PC-3 (cell line): ENCODE results near the gene GTF2F2.

Source experiments
- EZH2 ChIP-seq: fragments of 300-600 bp; sonication (generic); IDR thresholded peaks from one replicate; pipeline ENCODE4 v1.6.1; 2017; ENCODE audit warnings: antibody characterized with exemption, mild to moderate bottlenecking, low read length; ENCODE audit not compliant: unreplicated experiment
- EZH2phosphoT487 ChIP-seq: fragments of 300-600 bp; sonication (generic); IDR thresholded peaks from 2 replicates; pipeline ENCODE4 v1.6.1; 2018; ENCODE audit warnings: mild to moderate bottlenecking, antibody characterized with exemption, low read length, borderline replicate concordance
- TF ChIP-seq, protein P1 (sequence below): fragments of 300-600 bp; sonication (generic); conservative IDR thresholded peaks from 2 replicates; pipeline ENCODE4 v1.5.1; 2017; ENCODE audit warnings: antibody characterized with exemption, low read depth, mild to moderate bottlenecking, low read length

DNA sequence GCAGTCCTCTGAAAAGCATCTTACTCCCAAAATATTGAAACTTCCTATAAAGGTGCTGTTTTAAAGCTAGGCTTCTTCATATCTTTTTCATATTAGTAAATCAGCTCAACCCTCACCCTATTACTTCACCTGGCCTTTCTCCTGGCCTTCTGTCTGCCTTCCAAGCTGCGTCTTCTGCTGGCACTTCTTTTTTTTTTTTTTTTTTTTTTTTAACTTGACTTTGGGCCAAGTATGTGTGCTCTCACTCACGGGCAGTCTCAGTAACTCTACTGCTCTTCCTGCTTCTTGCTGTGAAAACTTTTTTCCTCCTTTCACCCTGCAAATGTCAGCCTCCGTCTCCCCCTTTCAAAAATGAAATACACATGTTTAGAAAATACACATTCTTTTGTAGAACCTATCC, 121.8 kb downstream of the GTF2F2 start:
- TF ChIP-seq, protein P1, sequence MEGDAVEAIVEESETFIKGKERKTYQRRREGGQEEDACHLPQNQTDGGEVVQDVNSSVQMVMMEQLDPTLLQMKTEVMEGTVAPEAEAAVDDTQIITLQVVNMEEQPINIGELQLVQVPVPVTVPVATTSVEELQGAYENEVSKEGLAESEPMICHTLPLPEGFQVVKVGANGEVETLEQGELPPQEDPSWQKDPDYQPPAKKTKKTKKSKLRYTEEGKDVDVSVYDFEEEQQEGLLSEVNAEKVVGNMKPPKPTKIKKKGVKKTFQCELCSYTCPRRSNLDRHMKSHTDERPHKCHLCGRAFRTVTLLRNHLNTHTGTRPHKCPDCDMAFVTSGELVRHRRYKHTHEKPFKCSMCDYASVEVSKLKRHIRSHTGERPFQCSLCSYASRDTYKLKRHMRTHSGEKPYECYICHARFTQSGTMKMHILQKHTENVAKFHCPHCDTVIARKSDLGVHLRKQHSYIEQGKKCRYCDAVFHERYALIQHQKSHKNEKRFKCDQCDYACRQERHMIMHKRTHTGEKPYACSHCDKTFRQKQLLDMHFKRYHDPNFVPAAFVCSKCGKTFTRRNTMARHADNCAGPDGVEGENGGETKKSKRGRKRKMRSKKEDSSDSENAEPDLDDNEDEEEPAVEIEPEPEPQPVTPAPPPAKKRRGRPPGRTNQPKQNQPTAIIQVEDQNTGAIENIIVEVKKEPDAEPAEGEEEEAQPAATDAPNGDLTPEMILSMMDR: no peak
- no peak for TF ChIP-seq EZH2phosphoT487
- TF ChIP-seq EZH2: no peak
